Left cardiac atrium (tissue), 4 donors: ENCODE measurements around the gene NBPF11. TPM values are rescaled to one million over a fixed set of nuclear protein-coding genes. Genes with fewer than 3 reads are reported as not detected.
"Not testable (repeated sequence)": the region's sequence is repeated elsewhere in the genome, so short reads cannot be mapped to it uniquely, and the experiment has no call there.

Experiments used
- ATAC-seq, 2 donors: fragments of 200-7000 bp; cut with Tn5 transposase; one replicate each; pipeline ENCODE4 v1.9.1; 2020; ENCODE audit warnings: mild to moderate bottlenecking in 2 of 2, moderate library complexity in 2 of 2
- DNase-seq: peaks from one replicate; pipeline ENCODE4 v3.0.0-alpha.2; 2020
- intact Hi-C, 2 donors: fragments of 100-400 bp; cut with DNase I; formaldehyde crosslinking; loops; one replicate each; pipeline versions ENCODE4 v1.14.1 to v1.15.1; 2022 to 2023
- long read RNA-seq: library from polyadenylated mRNA; unstranded; transcript quantifications from one replicate; pipeline ENCODE4 v2.0.0, GENCODE V29; 2021
- total RNA-seq, 2 donors: library from RNA; stranded (reverse); fragmentation: NEBNext Ultra II Directional; extraction: Animal tissue kit (Norgen Biotek cat#: 25700); gene quantifications; one replicate each; pipeline ENCODE4 v1.2.1, GENCODE V29; 2021
- donor health status: DM: no; HTN: yes; CAD: no.
- donor health status: DM: no; HTN: yes; CAD: no; lungs with severe emphysema.
- donor health status: DM: yes; HTN: yes; CAD: no.
- donor health status: Dilated cardiomyopathy.

NBPF11 gene
- 1 to 10 TPM; 3.8 to 5.0 TPM for total RNA-seq
- long read RNA-seq, partial matches to known transcripts, result 3 of 6 reads
- long read RNA-seq, other reads (novel, unspliced or antisense), result 3 of 6 reads

- peak; percentile 98 to 99 for ATAC-seq
- intact Hi-C loops, result not testable (repeated sequence)
- peak; percentile 89 for DNase-seq
Observed at GRCh38 chr1:148151911-148152656, at the start of gene NBPF11. NBPF11 (minus strand) TSS chr1:148152281; CDS start chr1:148127003, 25,278 bp downstream.

GRCh38 chr1:148197396-148197795 is 45.3 kb upstream of the NBPF11 start:
- DNase-seq, intact Hi-C loops: not testable (repeated sequence)
- ATAC-seq, result peak in 1 of 2 donors; percentile 72

- intact Hi-C loops, DNase-seq, ATAC-seq: not testable (repeated sequence)
Observed at GRCh38 chr1:148196949-148197348, 44.9 kb upstream of the NBPF11 start.

- intact Hi-C loops, DNase-seq: not testable (repeated sequence)
- peak in 1 of 2 donors; percentile 34 for ATAC-seq
Observed at GRCh38 chr1:148195115-148195514, 43.0 kb upstream of the NBPF11 start.

- intact Hi-C loops, DNase-seq, ATAC-seq: not testable (repeated sequence)
Observed at GRCh38 chr1:148188768-148189167, 36.7 kb upstream of the NBPF11 start.

GRCh38 chr1:148178682-148179081 is 26.6 kb upstream of the NBPF11 start:
- DNase-seq, intact Hi-C loops: not testable (repeated sequence)

GRCh38 chr1:148175414-148175813 is 23.3 kb upstream of the NBPF11 start:
- ATAC-seq, DNase-seq, intact Hi-C loops: not testable (repeated sequence)

More at GRCh38 chr1:148178682-148179081, 26.6 kb upstream of the NBPF11 start:
- ATAC-seq, result not testable (repeated sequence)

- intact Hi-C loops, DNase-seq, ATAC-seq: not testable (repeated sequence)
Observed at GRCh38 chr1:148171995-148172394, 19.9 kb upstream of the NBPF11 start.

- ATAC-seq (peak in 1 of 2 donors; percentile 30), DNase-seq (no peak)
- intact Hi-C loops, result no loop called here
Observed at GRCh38 chr1:148166558-148167492, 14.7 kb upstream of the NBPF11 start.

- ATAC-seq, result no peak
- DNase-seq, result no peak
Observed at GRCh38 chr1:148162363-148162762, 10.3 kb upstream of the NBPF11 start.

GRCh38 chr1:148161053-148161901 is 9.2 kb upstream of the NBPF11 start:
- intact Hi-C loops, result no loop called here
- DNase-seq (peak; percentile 16), ATAC-seq (peak in 1 of 2 donors; percentile 22)

More at GRCh38 chr1:148162363-148162762, 10.3 kb upstream of the NBPF11 start:
- intact Hi-C loops, result no loop called here

- DNase-seq, result peak; percentile 20
- ATAC-seq, result peak; percentile 38 to 60
- intact Hi-C loops, result no loop called here
Observed at GRCh38 chr1:148160343-148161052, 8.4 kb upstream of the NBPF11 start.

- intact Hi-C loops, result no loop called here
- ATAC-seq (peak in 1 of 2 donors; percentile 10), DNase-seq (peak; percentile 14)
Observed at GRCh38 chr1:148160048-148160342, 7.9 kb upstream of the NBPF11 start.

GRCh38 chr1:148158341-148159003 is 6.4 kb upstream of the NBPF11 start:
- ATAC-seq, result no peak
- DNase-seq, result no peak
- intact Hi-C loops, result no loop called here

GRCh38 chr1:148157803-148158202 is 5.7 kb upstream of the NBPF11 start:
- intact Hi-C loops, DNase-seq, ATAC-seq: not testable (repeated sequence)

- ATAC-seq, DNase-seq, intact Hi-C loops: not testable (repeated sequence)
Observed at GRCh38 chr1:148155494-148156275, 3.6 kb upstream of the NBPF11 start.

- intact Hi-C loops, ATAC-seq, DNase-seq: not testable (repeated sequence)
Observed at GRCh38 chr1:148152795-148153194, 714 bp upstream of the NBPF11 start.
